Neural progenitor cell (in vitro differentiated cells): ENCODE measurements around the gene RIMKLB.

Source experiments
- CTCF ChIP-seq: fragments of 200-600 bp; sonication (generic); IDR thresholded peaks from 2 replicates; pipeline ENCODE4 v1.5.1; 2017; ENCODE audit warnings: antibody characterized with exemption, mild to moderate bottlenecking
- EZH2 ChIP-seq: fragments of 200-600 bp; sonication (generic); IDR thresholded peaks from 2 replicates; pipeline ENCODE4 v1.6.1; 2017; ENCODE audit warnings: antibody characterized with exemption, mild to moderate bottlenecking, moderate library complexity

DNA sequence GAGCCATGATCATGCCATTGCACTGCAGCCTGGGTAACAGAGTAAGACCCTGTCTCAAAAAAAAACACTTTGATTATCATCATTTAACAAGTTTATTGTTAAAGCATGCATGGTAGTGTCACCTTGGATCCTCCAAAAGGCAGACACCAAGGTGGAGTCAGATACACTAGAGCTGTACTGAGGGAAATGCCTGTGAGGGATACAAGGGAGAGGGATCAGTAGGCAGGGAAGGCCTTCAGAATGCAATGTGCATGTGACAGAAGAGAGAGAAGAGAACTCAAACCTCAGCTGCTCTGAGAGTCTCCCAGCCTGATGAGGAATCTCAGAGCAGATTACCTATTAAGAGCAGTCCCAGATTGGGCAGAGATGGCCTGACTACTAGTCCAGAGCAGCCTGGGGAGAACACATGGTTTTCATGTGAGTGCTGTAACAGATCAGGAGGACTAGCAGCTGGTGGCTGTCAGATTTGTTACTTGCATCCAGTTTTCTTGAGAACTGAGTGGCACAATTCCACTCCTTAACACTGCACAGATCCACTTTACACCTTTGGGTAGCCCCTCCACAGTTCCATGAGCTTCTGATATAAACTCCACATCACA lies 86.6 kb downstream of the RIMKLB start:
- TF ChIP-seq EZH2: no peak
- TF ChIP-seq CTCF: no peak
